Left lobe of liver (tissue), 2 donors: ENCODE results near the gene USP46. TPM values are rescaled to one million over a fixed set of nuclear protein-coding genes. Genes with fewer than 3 reads are reported as not detected.

ENCODE experiments used
- ATAC-seq: fragments of 200-7000 bp; cut with Tn5 transposase; one replicate; pipeline ENCODE4 v1.9.1; 2020; ENCODE audit warnings: mild to moderate bottlenecking, moderate library complexity
- DNase-seq: peaks from one replicate; pipeline ENCODE4 v3.0.0-alpha.2; 2020; ENCODE audit warnings: low spot score
- total RNA-seq: library from RNA; stranded (reverse); gene quantifications from one replicate; pipeline ENCODE4 v1.2.1, GENCODE V29; 2021
- donor health status: DM: no; HTN: no; CAD: no; lungs with moderate emphysema.
- donor health status: DM: no; HTN: yes; CAD: no.

Gene USP46
- total RNA-seq, 1 donor from 2014 or later = 4.9 TPM

DNA sequence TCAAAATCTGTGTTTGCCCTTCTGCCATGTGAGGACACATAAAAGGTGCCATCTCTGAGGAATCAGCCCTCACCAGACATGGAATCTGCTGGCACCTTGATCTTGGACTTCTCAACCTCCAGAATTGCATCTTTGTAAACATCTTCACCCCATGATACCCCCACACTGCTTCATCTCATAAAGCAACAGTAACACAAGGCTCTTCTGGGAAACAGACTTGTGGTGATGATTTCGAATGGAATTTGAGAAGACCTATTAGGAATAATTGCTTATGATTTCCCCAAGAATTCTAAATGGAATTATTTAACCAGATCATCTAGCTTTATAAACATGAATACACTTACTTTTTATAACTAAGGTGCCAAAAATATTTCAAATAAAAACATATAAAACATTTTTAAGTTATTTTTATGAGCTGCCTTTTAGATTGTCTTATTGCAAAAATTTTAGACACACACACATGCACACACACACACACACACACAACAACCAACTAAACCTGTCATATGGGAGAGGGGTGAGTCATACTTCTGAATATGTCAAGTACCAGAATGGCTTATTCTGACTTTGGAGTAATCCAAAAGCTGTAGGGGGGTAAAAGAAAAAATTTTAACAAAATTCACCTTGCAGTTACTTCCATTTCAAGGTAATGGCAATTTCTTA, 82.0 kb downstream of the USP46 start:
- DNase-seq (no peak), ATAC-seq (no peak)

DNA sequence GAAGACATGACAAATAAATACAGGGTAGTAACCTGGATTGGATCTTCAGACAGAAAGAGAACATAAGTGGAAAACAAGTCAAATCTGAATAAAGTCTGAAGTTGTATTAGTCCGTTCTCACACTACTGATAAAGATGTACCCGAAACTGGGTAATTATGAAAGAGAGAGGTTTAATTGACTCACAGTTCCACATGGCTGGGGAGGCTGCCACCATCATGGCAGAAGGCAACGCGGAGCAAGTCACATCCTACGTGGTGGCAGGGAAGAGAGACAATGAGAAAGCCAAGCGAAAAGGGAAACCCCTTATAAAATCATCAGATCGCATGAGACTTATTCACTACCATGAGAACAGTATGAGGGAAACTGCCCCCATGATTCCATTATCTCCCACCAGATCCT, 82.8 kb downstream of the USP46 start:
- ATAC-seq (no peak), DNase-seq (no peak)

DNA sequence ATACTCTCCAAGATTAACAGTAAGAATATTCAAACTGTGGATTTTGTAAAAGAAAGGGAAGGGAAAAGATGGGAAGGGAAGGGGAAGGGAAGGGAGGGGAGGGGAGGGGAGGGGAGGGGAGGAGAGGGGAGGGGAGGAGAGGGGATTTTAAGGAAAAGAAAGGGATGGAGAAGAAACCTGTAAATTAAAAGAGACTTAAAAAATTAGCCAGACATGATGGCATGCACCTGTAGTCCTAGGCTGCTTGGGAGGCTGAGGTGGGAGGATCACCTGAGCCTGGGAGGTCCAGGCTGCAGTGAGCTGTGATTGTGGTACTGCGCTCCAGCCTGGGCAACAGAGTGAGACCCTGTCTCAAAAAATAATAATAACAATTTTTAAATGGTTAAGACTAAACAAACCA, 83.7 kb downstream of the USP46 start:
- no peak for ATAC-seq

DNA sequence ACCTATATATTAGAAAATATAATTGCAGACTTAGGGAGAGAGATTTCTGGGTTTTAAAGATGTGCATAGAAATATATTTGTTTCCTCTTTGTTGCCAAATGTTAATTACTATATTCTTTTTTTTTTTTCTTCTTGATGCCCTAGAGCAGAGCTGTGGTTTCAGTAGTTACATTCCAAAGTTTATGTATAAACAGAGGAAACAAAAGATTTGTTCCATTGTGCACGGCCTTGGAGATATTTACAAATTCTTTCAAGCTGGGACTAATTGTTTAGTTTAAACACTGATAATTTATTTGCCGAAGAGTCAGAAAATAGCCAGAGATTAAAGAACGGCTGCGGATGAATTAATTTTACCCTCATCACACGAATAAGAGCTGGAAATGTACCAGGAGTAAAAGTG, 85.1 kb downstream of the USP46 start:
- ATAC-seq = no peak
- DNase-seq = no peak

More for the DNA sequence above, 83.7 kb downstream of the USP46 start:
- no peak for DNase-seq

DNA sequence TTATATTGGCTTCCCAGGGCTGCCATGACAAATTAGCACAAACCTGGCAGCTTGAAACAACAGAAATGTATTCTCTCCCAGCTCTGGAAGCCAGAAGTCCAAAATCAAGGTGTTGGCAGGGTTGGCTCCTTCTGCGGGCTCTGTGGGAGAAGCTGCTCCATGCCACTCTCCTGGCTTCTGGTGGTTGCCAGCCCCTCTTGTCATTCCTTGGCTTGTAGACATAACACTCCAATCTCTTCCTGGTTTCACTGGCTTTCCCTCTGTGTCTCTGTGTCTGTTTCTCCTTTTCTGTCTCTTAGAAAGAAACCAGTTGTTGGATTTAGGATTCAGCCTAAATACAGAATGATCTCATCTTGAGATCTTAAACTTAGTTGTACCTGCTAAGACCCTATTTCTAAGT, 85.5 kb downstream of the USP46 start:
- ATAC-seq = no peak
- no peak for DNase-seq

DNA sequence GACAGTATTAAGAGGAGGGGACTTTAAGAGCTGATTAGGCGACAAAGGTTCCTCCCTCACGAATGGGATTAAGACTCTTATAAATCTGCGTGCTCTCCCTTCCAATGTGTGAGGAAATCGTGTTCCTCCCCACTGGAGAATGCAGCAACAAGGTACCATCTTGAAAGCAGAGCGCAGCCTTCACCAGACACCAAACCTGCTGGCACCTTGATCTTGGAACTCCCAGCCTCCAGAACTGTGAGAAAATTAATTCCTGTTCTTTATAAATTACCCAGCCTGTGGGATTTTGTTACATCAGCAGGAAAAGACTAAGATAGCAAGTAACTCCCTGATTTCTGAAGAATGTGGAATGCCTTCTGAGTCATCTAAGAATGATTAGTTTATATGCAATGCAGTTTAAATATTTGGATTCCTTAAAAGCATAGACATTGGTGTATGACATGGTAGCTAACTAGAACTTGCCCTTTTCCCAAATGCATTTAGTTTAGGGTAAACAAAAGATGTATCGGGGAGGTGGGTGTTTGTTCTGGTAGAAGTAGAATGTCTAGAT, 86.1 kb downstream of the USP46 start:
- DNase-seq (no peak), ATAC-seq (no peak)

DNA sequence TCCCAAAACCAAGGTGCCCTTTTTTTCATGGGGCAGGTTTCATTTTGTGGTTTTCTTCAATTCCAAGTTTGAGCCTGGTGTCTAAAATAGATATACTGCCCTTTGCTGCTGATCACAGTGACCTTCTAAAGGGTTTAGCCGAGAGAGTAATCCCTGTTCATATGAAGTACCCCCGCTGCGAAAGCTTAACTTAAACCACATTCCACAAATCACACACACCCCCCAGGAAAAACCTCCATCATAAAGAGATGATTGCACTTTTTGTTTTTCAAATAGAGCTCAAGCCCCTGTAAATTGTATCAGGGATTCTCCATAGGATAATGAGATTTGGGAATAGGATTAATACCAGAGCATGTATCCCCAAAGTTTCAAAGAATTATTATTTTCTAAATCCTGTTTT, 90.8 kb downstream of the USP46 start:
- ATAC-seq (no peak), DNase-seq (no peak)

DNA sequence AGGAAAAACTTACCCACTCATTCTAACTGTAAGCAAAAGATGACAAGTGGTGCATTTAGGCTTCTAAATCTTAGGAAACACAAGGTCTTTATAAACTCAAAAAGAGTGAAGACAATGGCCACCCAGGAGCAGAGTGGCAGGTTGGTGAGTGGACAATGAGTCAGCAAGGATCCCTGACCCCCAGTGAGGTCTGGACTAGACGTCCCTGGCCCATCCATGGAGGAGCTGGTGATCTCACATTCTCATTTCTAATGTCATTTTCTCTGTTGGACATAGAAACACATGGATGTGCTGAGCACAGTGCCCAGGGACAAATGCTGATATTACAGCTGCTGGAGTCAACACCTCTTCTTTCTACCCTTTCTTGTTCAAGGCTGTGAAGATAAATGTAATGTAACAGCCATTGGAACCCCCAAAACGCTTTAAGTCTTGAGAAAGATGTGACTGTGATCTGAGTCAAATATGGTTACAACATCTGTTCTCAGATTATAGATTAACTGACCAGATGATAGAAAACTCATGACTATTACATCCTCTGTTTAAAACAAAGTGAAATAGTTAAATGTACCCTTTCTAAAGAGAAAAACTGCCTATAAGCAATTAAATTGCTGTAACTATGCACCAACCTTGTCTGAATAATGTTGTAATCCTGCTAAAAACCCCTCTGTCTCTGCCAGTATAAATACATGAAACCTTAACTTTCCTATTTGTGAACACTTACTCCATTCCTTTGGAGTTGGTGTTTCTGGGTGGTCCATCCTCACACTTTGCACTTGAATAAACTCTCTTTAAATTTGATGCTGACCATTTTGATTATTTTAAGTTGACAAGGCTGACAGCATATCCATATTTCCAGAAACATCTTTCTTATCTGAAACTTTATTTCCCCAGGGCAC, 92.7 kb downstream of the USP46 start:
- no peak for ATAC-seq
- DNase-seq = no peak

DNA sequence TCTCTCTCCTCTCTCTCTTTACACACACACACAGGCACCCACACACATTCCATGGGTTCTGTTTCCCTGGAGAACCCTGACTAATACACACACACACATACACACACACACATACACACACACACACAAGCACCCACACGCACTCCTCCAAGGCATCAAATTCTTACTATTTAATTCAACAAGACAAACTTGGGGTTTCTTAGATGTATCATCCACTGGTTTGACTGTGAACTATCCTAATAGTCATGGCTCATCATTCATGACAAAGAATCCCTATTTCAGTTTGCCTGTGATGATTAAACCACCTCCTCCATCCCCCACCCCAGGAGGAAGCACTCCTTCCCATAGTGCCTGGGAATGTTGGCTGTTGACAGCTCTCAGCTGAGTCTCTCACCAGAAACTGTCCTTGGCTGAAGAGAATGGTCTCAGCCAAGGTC, 98.2 kb downstream of the USP46 start:
- DNase-seq (no peak), ATAC-seq (no peak)

DNA sequence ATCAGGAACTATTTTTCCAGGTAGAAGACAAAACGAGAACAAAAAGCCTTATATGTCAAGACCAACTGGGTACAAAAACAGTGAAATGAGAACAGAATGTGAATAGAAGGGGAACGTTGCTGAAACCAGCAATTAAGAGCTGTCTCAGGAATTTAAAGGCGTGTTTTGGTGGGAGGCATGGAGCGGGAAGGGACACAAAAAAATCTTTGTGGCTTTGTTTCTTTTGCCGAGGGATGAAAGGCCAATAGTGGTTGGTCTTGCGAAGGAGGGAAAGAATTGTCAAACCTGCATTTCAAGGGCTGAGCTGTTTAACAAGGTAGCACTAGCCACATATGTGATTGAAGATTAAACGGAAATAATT, 103.8 kb downstream of the USP46 start:
- DNase-seq (no peak), ATAC-seq (no peak)

DNA sequence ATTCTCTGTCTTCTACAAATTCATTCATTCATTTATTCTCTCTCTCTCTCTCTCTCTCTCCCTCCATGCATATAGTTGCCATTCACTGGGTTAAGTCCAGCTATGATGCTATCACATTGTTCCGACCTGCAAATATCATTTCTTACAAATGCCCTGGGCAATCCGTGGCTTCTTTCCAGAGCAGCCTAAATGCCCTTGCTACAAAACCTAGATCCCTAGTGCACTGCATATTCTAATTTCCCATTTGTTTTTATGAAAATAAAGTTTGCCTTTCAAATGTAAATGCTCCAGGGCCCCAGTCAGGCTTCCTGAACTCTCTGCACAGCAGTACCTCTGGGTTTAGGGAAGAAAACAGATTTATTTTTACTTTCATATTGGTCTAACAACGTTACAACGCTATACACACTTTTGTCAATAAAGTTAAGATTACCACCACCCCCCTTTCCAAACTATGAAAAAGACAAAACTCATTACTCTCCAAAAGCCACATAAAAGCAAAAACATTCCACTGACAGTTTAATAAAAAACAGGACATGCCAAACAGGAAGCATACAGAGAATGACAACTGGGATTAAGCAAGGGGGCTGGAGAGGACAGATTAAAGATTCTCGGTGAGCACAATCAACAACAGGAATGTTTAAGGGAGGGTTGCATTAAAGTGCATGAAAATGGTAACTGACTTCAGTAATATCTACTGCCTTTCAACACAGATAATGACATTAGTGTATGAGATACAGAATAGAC, 104.3 kb downstream of the USP46 start:
- ATAC-seq (no peak), DNase-seq (no peak)

DNA sequence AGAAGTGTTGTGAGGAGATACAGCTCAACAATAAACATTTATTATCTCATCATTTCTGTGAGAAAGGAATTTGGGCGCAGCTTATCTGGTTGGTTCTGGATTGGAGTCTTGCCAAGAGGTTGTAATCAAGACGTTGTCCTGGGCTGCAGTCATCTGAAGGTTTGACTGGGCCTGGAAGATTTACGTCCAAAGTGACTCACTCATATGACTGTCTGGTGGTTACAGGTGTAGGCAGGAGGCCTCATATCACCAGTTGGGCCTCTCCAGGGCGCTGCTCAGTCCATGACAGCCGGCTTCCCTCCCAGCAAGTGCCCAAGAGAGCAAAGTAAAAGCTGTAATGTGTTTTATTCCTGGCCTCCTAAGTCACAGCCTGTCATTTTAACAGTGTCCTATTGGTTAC, 106.3 kb downstream of the USP46 start:
- ATAC-seq (no peak), DNase-seq (no peak)

DNA sequence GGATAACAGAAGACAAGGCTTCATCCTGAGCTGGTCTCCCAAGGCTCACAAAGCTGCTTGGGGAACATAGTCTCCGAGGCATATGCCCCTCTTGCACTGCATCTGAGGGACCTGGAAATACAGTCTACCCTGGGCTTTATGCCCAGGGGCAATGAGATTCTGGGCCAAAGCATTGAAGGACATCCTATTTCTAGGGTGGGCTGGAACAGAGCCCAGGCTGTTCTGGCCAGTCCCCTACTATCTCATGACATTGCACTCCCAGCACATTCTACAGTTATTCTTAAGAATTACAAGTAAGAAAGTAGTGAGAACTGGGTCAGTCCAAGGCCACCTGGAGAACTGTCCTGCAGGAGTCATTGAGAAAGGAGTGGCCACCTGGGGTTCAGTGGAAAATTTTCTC, 107.6 kb downstream of the USP46 start:
- DNase-seq (no peak), ATAC-seq (no peak)

DNA sequence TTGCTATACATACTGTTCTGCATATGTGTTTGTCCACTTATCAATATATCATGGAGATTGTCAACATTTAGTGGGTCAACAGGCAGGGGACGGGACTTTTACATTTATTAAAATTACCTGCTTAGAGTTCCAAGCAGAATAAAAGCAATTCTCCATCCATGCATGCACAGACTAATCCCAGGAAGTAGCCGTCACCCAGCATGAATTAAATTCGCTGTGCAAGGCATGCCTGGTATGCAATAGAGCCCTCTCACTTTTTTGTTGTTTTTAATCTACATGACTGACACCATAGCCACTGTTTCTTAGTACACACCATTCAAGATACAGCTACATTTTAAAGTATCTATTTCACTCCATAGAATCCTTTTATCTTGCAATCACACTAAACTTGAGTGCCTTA, 108.9 kb downstream of the USP46 start:
- ATAC-seq = no peak
- no peak for DNase-seq

DNA sequence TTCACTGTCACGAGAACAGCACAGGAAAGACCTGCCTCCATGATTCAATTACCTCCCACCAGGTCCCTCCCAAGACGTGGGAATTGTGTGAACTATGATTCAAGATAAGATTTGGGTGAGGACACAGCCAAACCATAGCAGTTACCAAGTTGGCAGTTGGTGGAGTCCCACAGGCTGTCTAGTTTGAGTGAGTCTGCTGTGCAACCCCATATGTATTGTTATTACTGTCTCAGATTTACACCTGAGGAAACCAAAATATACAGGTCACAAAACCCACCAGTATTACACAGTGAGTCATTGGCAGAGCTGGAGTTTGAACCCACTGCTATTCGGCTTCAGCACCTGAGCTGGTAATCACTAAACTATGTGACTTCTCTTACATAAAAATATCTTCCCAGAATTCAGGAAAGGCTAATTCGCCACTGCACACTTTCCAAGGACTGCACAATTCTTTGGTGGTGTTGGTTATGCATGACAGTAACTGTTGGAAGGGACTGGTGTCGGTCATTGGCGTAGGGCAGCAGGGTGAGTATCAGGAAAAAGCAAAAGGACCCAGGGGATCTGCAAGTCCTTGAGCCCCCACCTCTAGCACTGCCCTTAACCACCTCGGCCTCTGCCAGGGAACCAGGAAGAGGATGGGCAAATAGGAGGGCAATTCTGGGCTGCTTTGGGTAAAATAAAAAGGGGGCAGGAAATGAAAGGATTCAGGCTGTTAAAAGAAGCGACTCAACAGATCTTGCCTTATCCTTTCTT, 110.1 kb downstream of the USP46 start:
- ATAC-seq (no peak), DNase-seq (no peak)

DNA sequence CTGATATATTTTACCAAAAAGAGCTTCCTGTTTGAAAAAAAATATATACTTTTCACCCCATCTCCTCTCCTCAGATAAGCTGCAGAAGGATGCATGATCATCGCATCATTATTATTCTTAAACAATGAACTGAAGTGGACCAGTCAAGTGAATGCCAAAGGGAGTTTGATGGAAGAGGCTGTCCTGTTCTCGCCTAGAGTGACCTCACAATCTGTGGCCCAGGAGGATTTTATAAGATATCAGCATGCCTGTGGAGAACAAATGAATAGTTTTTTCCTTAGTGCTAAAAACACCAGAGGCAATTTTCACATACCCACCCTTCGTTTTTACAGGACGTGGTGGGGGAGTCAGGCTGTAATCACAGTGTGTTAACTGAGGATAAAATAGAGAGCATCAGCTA, 112.7 kb downstream of the USP46 start:
- ATAC-seq = no peak
- DNase-seq = no peak

DNA sequence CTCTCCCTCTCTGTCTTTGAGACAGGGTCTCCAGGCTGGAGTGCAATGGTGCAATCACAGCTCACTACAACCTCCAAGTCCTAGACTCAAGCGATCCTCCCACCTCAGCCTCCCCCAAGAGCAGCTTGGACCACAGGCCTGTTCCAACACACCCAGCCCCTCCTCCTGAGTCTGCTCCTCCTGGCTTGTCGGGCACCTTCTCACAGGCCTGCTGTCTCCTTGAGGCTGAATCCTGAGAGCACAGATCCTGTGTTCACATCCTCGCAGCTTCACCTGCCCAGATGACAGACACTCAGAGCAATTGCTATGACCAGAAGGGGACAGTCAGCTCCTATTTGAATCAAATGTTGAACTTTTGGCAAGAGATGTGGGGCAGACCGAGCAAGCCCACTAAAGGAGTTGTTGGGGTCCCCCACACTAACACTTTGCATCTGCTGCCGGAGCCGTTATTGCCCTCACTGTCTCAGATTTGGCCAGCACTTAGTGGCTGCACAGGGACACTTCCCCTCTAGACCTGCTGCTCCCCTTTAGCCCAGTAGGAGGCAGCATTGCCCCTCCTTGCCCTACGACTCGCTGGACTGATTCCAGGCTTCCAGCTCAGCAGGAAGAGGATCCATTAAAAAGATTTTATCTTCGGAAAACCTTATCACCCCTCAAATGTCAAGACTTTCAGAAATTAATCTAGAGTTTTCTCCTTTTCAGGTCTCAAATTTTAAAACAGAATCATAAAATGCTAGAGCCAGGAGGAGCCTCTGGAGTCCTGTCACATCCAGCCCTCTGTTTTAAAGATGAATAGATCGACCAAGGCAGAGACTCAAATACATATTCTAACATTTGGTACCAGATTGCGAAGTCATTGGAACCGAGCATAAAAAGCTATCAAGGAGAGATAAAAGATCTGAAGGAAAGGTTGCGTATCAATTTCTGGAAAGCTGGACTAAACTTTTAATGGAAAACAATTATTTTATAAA, 113.7 kb downstream of the USP46 start:
- ATAC-seq (peak; percentile 100), DNase-seq (peak; percentile 80)
